MM.1S (cell line): ENCODE measurements around the gene CRTAC1.

ENCODE experiments used
- CTCF ChIP-seq: fragments of 300-600 bp; sonication (generic); IDR thresholded peaks from 2 replicates; pipeline ENCODE4 v1.5.1; 2016; ENCODE audit warnings: antibody characterized with exemption, low read length, mixed read lengths
- EZH2phosphoT487 ChIP-seq: fragments of 300-600 bp; sonication (generic); IDR thresholded peaks from 2 replicates; pipeline ENCODE4 v1.6.1; 2018; ENCODE audit warnings: antibody characterized with exemption, low read length

GRCh38 chr10:97820096-97820704 lies 210.2 kb downstream of the CRTAC1 start:
- no peak for TF ChIP-seq CTCF
- no peak for TF ChIP-seq EZH2phosphoT487
